GM18868 (cell line): Measurements from ENCODE around the gene FCGR3B.
"Not testable (repeated sequence)": the region's sequence is repeated elsewhere in the genome, so short reads cannot be mapped to it uniquely, and the experiment has no call there.

Source experiments
- ATAC-seq: cut with Tn5 transposase; IDR thresholded peaks from one replicate; pipeline ENCODE4 v1.9.1; 2021; ENCODE audit warnings: mild to moderate bottlenecking, moderate library complexity; ENCODE audit not compliant: unreplicated experiment

The FCGR3B gene

DNA sequence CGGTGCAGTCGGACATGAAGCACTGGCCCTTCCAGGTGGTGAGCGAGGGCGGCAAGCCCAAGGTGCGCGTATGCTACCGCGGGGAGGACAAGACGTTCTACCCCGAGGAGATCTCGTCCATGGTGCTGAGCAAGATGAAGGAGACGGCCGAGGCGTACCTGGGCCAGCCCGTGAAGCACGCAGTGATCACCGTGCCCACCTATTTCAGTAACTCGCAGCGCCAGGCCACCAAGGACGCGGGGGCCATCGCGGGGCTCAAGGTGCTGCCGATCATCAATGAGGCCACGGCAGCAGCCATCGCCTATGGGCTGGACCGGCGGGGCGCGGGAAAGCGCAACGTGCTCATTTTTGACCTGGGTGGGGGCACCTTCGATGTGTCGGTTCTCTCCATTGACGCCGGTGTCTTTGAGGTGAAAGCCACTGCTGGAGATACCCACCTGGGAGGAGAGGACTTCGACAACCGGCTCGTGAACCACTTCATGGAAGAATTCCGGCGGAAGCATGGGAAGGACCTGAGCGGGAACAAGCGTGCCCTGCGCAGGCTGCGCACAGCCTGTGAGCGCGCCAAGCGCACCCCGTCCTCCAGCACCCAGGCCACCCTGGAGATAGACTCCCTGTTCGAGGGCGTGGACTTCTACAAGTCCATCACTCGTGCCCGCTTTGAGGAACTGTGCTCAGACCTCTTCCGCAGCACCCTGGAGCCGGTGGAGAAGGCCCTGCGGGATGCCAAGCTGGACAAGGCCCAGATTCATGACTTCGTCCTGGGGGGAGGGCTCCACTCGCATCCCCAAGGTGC is 24.2 kb downstream of the FCGR3B start:
- not testable (repeated sequence) for ATAC-seq

GRCh38 chr1:161605762-161606540 is 25.0 kb downstream of the FCGR3B start:
- ATAC-seq = not testable (repeated sequence)

- not testable (repeated sequence) for ATAC-seq
Measured at GRCh38 chr1:161605024-161605423, 26.0 kb downstream of the FCGR3B start.

- not testable (repeated sequence) for ATAC-seq
Measured at GRCh38 chr1:161597077-161597476, 33.9 kb downstream of the FCGR3B start.

DNA sequence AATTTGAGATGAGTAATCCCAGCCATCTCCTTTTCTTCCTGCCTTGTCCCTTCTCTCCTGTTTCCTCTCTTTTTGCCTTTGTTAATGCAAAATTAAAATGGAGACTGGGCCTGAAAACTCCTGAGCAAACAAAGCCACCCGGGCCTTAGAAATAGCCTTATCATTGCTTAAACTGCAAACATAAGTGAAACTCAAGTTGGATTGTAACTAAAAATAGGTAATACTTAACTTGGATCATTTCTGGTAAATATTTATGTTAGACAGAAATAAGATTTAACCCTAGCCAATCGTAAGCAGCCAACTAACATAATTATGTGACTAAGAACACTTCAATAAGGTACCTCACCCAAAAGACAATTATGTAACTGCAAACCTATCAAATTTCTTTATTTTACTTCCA is 35.4 kb downstream of the FCGR3B start:
- not testable (repeated sequence) for ATAC-seq

- ATAC-seq = not testable (repeated sequence)
Measured at GRCh38 chr1:161595173-161595572, 35.8 kb downstream of the FCGR3B start.

DNA sequence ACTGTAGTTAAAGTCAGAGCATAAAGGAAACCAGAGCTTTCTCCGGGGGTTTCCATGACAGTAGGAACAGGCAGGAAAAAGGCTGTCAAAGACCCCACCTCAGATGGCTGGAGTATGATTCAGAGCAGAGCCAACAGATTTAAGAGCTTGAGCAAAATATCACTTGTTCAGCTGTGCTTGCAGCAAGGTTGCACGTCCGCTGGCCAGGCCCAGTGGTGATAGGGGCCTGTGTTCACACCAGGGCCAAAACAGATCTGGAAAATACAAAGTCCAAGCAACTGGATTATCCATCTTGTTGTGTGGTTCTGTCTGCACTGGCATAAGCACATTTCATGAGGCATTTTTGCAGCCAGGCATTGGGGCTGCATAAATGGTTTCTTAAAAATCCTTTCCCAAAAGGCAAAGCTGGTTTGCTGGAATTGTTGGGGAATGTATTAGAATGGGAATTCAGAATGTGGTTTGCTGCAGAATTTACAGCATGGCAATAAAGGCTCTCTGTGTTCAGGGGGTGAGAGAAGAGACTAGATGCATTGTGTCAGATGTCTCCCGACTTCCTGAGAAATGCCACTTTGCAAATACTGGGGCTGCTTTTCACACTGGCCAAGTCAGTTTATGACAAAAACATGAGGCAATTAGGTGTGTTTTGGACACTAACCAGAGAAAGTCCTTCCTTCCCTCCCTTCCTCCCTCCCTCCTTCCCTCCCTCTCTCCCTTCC is 36.5 kb downstream of the FCGR3B start:
- ATAC-seq = not testable (repeated sequence)

GRCh38 chr1:161593092-161593755 is 37.8 kb downstream of the FCGR3B start:
- not testable (repeated sequence) for ATAC-seq

DNA sequence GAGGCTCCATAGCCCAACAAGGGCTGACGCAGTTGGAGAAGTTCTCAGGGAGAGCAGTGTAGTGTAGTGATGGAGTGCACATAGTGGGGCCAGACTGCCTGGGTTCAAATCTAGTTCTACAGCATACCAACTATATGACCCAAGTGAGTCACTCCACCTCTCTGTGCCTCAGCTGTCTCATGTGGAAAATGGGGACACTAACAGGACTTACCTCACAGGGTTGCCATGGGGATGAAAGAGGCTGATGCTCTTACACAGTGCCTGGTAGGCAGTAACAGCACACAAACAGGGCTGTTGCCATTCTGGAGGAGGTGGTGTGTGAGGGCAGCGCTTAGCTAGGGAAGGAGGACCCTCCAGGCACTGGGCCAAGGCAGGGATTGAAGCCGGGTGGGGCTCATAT is 38.4 kb downstream of the FCGR3B start:
- not testable (repeated sequence) for ATAC-seq

- ATAC-seq = not testable (repeated sequence)
Measured at GRCh38 chr1:161589920-161590319, 41.1 kb downstream of the FCGR3B start.

DNA sequence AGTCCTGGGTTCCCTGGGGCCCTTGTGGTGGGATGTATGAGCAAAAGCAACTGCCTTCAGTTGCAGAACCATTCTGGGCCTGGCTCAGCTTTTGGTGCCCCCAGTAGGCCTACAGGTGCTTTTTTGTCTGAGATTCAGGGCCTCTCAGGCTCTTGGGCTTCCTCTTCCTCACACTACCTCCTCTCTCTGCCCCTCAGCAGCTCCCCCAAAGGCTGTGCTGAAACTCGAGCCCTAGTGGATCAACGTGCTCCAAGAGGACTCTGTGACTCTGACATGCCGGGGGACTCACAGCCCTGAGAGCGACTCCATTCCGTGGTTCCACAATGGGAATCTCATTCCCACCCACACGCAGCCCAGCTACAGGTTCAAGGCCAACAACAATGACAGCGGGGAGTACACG is 41.6 kb downstream of the FCGR3B start:
- not testable (repeated sequence) for ATAC-seq

GRCh38 chr1:161588596-161588995 is 42.4 kb downstream of the FCGR3B start:
- not testable (repeated sequence) for ATAC-seq

DNA sequence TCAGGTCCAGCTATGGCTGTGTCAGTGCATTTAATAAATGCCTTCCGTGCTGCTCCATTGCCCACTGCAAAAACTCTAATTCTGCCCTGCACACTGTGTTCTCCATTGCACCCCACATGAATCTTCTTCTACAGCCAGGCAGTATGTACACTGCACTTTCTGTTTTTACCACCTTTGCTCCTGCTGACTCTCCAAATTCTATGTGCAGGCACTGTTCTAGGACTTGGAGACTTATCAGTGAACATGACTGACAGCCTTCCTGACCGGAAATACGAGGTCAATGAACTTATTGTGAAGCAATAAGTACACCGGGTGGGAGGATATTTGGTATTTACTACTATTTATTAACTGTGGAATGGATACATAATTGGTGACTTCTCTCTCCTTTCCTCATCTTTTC is 48.1 kb downstream of the FCGR3B start:
- not testable (repeated sequence) for ATAC-seq

DNA sequence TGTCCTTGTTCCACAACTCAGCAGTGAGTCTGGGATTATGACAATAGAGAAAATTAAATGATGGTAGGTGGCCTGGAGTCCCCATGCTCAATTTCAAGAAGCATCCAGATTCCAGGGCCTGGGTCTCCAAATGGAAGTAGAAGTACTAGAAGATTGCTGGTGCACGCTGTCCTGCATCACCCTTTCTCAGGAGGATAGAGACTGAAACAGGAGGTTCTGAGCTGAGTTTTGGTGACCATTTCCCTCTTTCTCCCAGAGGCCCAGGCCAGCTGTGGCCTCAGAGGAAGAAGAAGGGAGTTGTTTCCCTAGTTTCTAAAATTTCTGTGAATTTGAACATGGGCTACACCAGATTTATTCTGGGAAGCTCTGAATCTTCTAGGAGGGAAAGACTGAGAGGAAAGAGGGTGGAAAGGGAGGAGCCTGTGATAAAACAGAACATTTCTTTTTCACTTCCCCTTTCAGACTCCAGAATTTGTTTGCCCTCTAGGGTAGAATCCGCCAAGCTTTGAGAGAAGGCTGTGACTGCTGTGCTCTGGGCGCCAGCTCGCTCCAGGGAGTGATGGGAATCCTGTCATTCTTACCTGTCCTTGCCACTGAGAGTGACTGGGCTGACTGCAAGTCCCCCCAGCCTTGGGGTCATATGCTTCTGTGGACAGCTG is 50.0 kb downstream of the FCGR3B start:
- ATAC-seq = peak; percentile 73

GRCh38 chr1:161579856-161580507 is 51.0 kb downstream of the FCGR3B start:
- ATAC-seq = not testable (repeated sequence)

- ATAC-seq = not testable (repeated sequence)
Measured at GRCh38 chr1:161576676-161577075, 54.3 kb downstream of the FCGR3B start.
